ENCODE measurements around the gene ZNF557. TPM values are rescaled to one million over a fixed set of nuclear protein-coding genes. Genes with fewer than 3 reads are reported as not detected.
"Not testable (repeated sequence)": the region's sequence is repeated elsewhere in the genome, so short reads cannot be mapped to it uniquely, and the experiment has no call there.

ZNF557 gene
- total and polyA plus RNA-seq, 2 of the 8 experiments (the other 6 are each of a cell fraction or from before 2014, with no cell fraction given) = 1.4 to 7.4 TPM

DNA sequence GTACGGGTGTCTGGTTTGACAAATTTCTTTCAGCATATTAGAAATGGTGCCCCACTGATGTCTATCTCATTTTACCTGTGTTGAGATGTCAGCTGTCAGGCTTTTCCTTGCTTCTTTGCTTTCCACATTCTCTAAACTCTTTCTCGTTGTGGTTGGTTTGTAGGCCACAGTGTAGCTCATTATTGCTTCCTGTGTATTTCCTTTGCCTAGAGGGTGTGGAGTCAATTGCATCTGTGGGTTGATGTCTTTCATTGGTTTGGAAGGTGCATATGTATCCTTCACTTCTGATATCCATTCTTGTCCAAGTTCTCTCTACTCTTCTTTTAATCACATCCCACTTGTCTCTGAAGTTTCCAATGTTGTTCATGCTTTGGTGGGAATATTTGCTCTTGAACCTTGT lies 27.9 kb upstream of the ZNF557 start:
- not testable (repeated sequence) for H4K8ac ChIP-seq (ENCODE audit: extremely low read depth, insufficient read depth, low read length)

DNA sequence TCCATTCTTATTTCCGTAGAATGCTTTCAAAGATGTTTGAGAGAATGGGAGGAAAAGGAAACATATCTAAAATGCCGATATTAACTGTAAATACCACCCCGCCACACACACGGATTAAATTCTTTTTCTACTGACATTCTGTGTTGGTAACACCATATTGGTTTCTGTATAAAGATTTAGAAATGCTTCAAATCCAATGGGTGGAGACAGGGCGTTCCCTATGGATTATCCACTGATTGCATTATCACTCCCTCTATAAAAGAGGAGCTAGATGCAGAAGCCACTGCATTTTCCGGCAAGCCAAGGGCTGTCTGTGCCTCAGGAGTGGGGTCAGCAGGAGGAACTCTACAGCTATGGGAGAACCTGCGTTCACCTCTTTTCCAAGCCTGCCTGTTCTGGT lies 20.5 kb upstream of the ZNF557 start, which contains the start of gene MBD3L2:
Gene MBD3L2, plus strand, starts transcription at position 301 of the 400 bp plus-strand sequence. Its CDS starts 53 bp downstream, at position 354.
- H2BK15ac ChIP-seq (ENCODE audit: low read length); H3K9me3 ChIP-seq (ENCODE audit: insufficient read depth in 2 of 2, low read depth in 1 of 2, low read length in 1 of 2); H4K20me1 ChIP-seq (replicated peaks in 1 of 2; ENCODE audit: control insufficient read depth in 1 of 2, insufficient read depth in 2 of 2, low read length in 2 of 2); H3K4me2 ChIP-seq (ENCODE audit: insufficient read depth in 1 of 2, low read depth in 2 of 2, low read length in 2 of 2); H3K79me2 ChIP-seq (ENCODE audit: control insufficient read depth in 1 of 2, insufficient read depth in 2 of 2, low read length in 2 of 2); H2BK120ac ChIP-seq (replicated peaks; ENCODE audit: low read depth, low read length); H2BK12ac ChIP-seq (ENCODE audit: low read depth, low read length); H3K14ac ChIP-seq (ENCODE audit: insufficient read length); H2BK5ac ChIP-seq (ENCODE audit: low read depth, low read length); H3K79me1 ChIP-seq (ENCODE audit: low read depth, low read length); H3K56ac ChIP-seq (replicated peaks; ENCODE audit: insufficient read length, low read depth, low read length); H3K18ac ChIP-seq (ENCODE audit: extremely low read depth, low read length); H3K23me2 ChIP-seq (ENCODE audit: low read depth, low read length); H2AK5ac ChIP-seq (ENCODE audit: low read depth, low read length); H3K36me3 ChIP-seq (ENCODE audit: control insufficient read depth in 2 of 4, insufficient read depth in 4 of 4, low read length in 3 of 4); POLR2A ChIA-PET (ENCODE audit: partially characterized antibody); H4K5ac ChIP-seq (ENCODE audit: insufficient read length, low read depth, low read length); H3K27me3 ChIP-seq (replicated peaks in 1 of 4; ENCODE audit: control insufficient read depth in 3 of 4, extremely low read depth in 1 of 4, insufficient read depth in 3 of 4, low read length in 3 of 4); CTCF ChIA-PET (ENCODE audit: partially characterized antibody); H3K9ac ChIP-seq (replicated peaks in 1 of 4; ENCODE audit: extremely low read depth in 1 of 4, low read depth in 3 of 4, low read length in 3 of 4); H2BK20ac ChIP-seq (ENCODE audit: low read length); H4K91ac ChIP-seq (replicated peaks; ENCODE audit: insufficient read length, low read length); H3K4ac ChIP-seq (replicated peaks; ENCODE audit: insufficient read length, low read depth, low read length); DNase-seq (ENCODE audit: low read depth in 1 of 2, low spot score in 2 of 2); H3K4me1 ChIP-seq (replicated peaks in 1 of 4; ENCODE audit: control insufficient read depth in 3 of 4, insufficient read depth in 4 of 4, low read length in 3 of 4); H3K27ac ChIP-seq (ENCODE audit: low read depth, low read length); H3K23ac ChIP-seq (ENCODE audit: insufficient read length); H4K8ac ChIP-seq (ENCODE audit: extremely low read depth, insufficient read depth, low read length); H2AFZ ChIP-seq (ENCODE audit: low read length); H3K4me3 ChIP-seq (ENCODE audit: extremely low read depth in 1 of 4, insufficient read depth in 2 of 4, low read depth in 3 of 4, low read length in 4 of 4): not testable (repeated sequence)
- no CpG with 5 or more reads among the region's 7 CpGs for WGBS, 2 experiments (ENCODE audit: extremely low coverage in 1 of 2, insufficient coverage in 1 of 2, insufficient read length in 1 of 2, insufficient replicate concordance in 2 of 2, low coverage in 1 of 2, low lambda C conversion rate in 2 of 2, missing lambda C conversion rate in 1 of 2)
- peak; percentile 45 for FAIRE-seq

More for the DNA sequence above, 27.9 kb upstream of the ZNF557 start:
- H2AK5ac ChIP-seq (ENCODE audit: low read depth, low read length); CTCF ChIA-PET (ENCODE audit: partially characterized antibody); H3K14ac ChIP-seq (ENCODE audit: insufficient read length); H3K9me3 ChIP-seq (ENCODE audit: insufficient read depth in 2 of 2, low read depth in 1 of 2, low read length in 1 of 2); H2BK20ac ChIP-seq (ENCODE audit: low read length); FAIRE-seq; H3K23me2 ChIP-seq (ENCODE audit: low read depth, low read length); H3K4me2 ChIP-seq (ENCODE audit: insufficient read depth in 1 of 2, low read depth in 2 of 2, low read length in 2 of 2); H3K18ac ChIP-seq (ENCODE audit: extremely low read depth, low read length); H2BK15ac ChIP-seq (ENCODE audit: low read length); H3K4ac ChIP-seq (replicated peaks; ENCODE audit: insufficient read length, low read depth, low read length); H3K27ac ChIP-seq (ENCODE audit: low read depth, low read length); H2BK5ac ChIP-seq (ENCODE audit: low read depth, low read length); H3K79me2 ChIP-seq (ENCODE audit: control insufficient read depth in 1 of 2, insufficient read depth in 2 of 2, low read length in 2 of 2); H2BK120ac ChIP-seq (replicated peaks; ENCODE audit: low read depth, low read length); H3K79me1 ChIP-seq (ENCODE audit: low read depth, low read length); H2BK12ac ChIP-seq (ENCODE audit: low read depth, low read length); H3K56ac ChIP-seq (replicated peaks; ENCODE audit: insufficient read length, low read depth, low read length); H3K4me1 ChIP-seq (replicated peaks in 1 of 4; ENCODE audit: control insufficient read depth in 3 of 4, insufficient read depth in 4 of 4, low read length in 3 of 4); H4K5ac ChIP-seq (ENCODE audit: insufficient read length, low read depth, low read length); H2AFZ ChIP-seq (ENCODE audit: low read length); POLR2A ChIA-PET (ENCODE audit: partially characterized antibody); H3K27me3 ChIP-seq (replicated peaks in 1 of 4; ENCODE audit: control insufficient read depth in 3 of 4, extremely low read depth in 1 of 4, insufficient read depth in 3 of 4, low read length in 3 of 4); H3K23ac ChIP-seq (ENCODE audit: insufficient read length); H4K20me1 ChIP-seq (replicated peaks in 1 of 2; ENCODE audit: control insufficient read depth in 1 of 2, insufficient read depth in 2 of 2, low read length in 2 of 2); H4K91ac ChIP-seq (replicated peaks; ENCODE audit: insufficient read length, low read length); H3K4me3 ChIP-seq (ENCODE audit: extremely low read depth in 1 of 4, insufficient read depth in 2 of 4, low read depth in 3 of 4, low read length in 4 of 4); DNase-seq (ENCODE audit: low read depth in 1 of 2, low spot score in 2 of 2); H3K9ac ChIP-seq (replicated peaks in 1 of 4; ENCODE audit: extremely low read depth in 1 of 4, low read depth in 3 of 4, low read length in 3 of 4); H3K36me3 ChIP-seq (ENCODE audit: control insufficient read depth in 2 of 4, insufficient read depth in 4 of 4, low read length in 3 of 4): not testable (repeated sequence)
- no CpG with 5 or more reads among the region's 2 CpGs for WGBS, 2 experiments (ENCODE audit: extremely low coverage in 1 of 2, insufficient coverage in 1 of 2, insufficient read length in 1 of 2, insufficient replicate concordance in 2 of 2, low coverage in 1 of 2, low lambda C conversion rate in 2 of 2, missing lambda C conversion rate in 1 of 2)

All from H1 (cell line).